PC-3 (cell line): Measurements from ENCODE around the gene CCL21. TPM values are rescaled to one million over a fixed set of nuclear protein-coding genes. Genes with fewer than 3 reads are reported as not detected.

Experiments used
- ATAC-seq: fragments of 200-7000 bp; cut with Tn5 transposase; 2 replicates; pipeline ENCODE4 v1.9.1; 2020; ENCODE audit warnings: mild to moderate bottlenecking, moderate library complexity
- BruUV-seq: library from RNA; stranded (reverse); fragments of 400-500 nt; replicated peaks from 2 replicates; lab custom pipeline; 2021; lab: Mats Ljungman, UMichigan
- CTCF ChIA-PET: fragments of 300-600 bp; sonication (Branson Sonifier 250); formaldehyde crosslinking; loops from one replicate; lab custom pipeline; 2022; ENCODE audit warnings: antibody characterized with exemption; lab: Charles Lee
- POLR2A ChIA-PET: fragments of 300-600 bp; sonication (Branson Sonifier 250); formaldehyde crosslinking; loops from one replicate; lab custom pipeline; 2022; ENCODE audit warnings: antibody characterized with exemption; ENCODE audit not compliant: unreplicated experiment; lab: Charles Lee
- DNase-seq: peaks from one replicate; pipeline ENCODE4 v3.0.0-alpha.2; 2015
- H2AFZ ChIP-seq: fragments of 300-600 bp; sonication (generic); 2 replicates; pipeline ENCODE4 v1.6.0; 2016; ENCODE audit warnings: antibody characterized with exemption, low read length
- H3F3A ChIP-seq: fragments of 300-600 bp; sonication (generic); one replicate; pipeline ENCODE4 v1.6.0; 2017; ENCODE audit warnings: antibody characterized with exemption, low read length, control low read depth, mild to moderate bottlenecking; ENCODE audit not compliant: unreplicated experiment
- H3K27ac ChIP-seq: fragments of 300-600 bp; sonication (generic); 2 replicates; pipeline ENCODE4 v1.5.1; 2016; ENCODE audit warnings: mild to moderate bottlenecking, low read length
- H3K27me3 ChIP-seq: fragments of 300-600 bp; sonication (generic); 2 replicates; pipeline ENCODE4 v1.6.1; 2016; ENCODE audit warnings: low read length, mixed read lengths
- H3K36me3 ChIP-seq: fragments of 300-600 bp; sonication (generic); 2 replicates; pipeline ENCODE4 v1.6.1; 2016; ENCODE audit warnings: low read depth, mixed run types, low read length, mixed read lengths
- H3K4me1 ChIP-seq: fragments of 300-600 bp; sonication (generic); 2 replicates; pipeline ENCODE4 v1.5.1; 2016; ENCODE audit warnings: low read length; ENCODE audit not compliant: insufficient read depth
- H3K4me2 ChIP-seq: fragments of 300-600 bp; sonication (generic); 2 replicates; pipeline ENCODE4 v1.6.0; 2016; ENCODE audit warnings: low read length
- H3K4me3 ChIP-seq: fragments of 300-600 bp; sonication (generic); 2 replicates; pipeline ENCODE4 v1.5.1; 2016; ENCODE audit warnings: mild to moderate bottlenecking, low read length, mixed read lengths
- H3K79me2 ChIP-seq: fragments of 300-600 bp; sonication (generic); 2 replicates; pipeline ENCODE4 v1.6.1; 2017; ENCODE audit warnings: low read length, mixed read lengths
- H3K9ac ChIP-seq: fragments of 300-600 bp; sonication (generic); 2 replicates; pipeline ENCODE4 v1.6.0; 2016; ENCODE audit warnings: mild to moderate bottlenecking, low read length
- H3K9me2 ChIP-seq: fragments of 300-600 bp; sonication (generic); replicated peaks from 2 replicates; pipeline ENCODE4 v1.6.1; 2016; ENCODE audit warnings: mixed run types, low read length, mixed read lengths
- H3K9me3 ChIP-seq: fragments of 300-600 bp; sonication (generic); 2 replicates; pipeline ENCODE4 v1.6.1; 2016; ENCODE audit warnings: low read length, mixed read lengths
- H4K20me1 ChIP-seq: fragments of 300-600 bp; sonication (generic); 2 replicates; pipeline ENCODE4 v1.6.1; 2016; ENCODE audit warnings: low read length, mixed read lengths
- CTCF ChIP-seq: fragments of 300-600 bp; sonication (generic); conservative IDR thresholded peaks from 2 replicates; pipeline ENCODE4 v1.5.1; 2017; ENCODE audit warnings: antibody characterized with exemption, low read depth, mild to moderate bottlenecking, low read length
- EZH2 ChIP-seq: fragments of 300-600 bp; sonication (generic); IDR thresholded peaks from one replicate; pipeline ENCODE4 v1.6.1; 2017; ENCODE audit warnings: antibody characterized with exemption, mild to moderate bottlenecking, low read length; ENCODE audit not compliant: unreplicated experiment
- EZH2phosphoT487 ChIP-seq: fragments of 300-600 bp; sonication (generic); IDR thresholded peaks from 2 replicates; pipeline ENCODE4 v1.6.1; 2018; ENCODE audit warnings: mild to moderate bottlenecking, antibody characterized with exemption, low read length, borderline replicate concordance
- intact Hi-C: fragments of 100-400 bp; cut with micrococcal nuclease; formaldehyde crosslinking; loops from 2 replicates; pipeline ENCODE4 v1.9.0; 2023
- total RNA-seq: library from RNA; depleted of rRNA; stranded (reverse); fragments of >200 nt; gene quantifications from 2 replicates; pipeline ENCODE4 v1.2.3, GENCODE V29; 2014

The CCL21 gene
- total RNA-seq, 1 experiment from 2014 or later = not detected

GRCh38 chr9:34675048-34675714 is 34.8 kb downstream of the CCL21 start:
- DNase-seq = peak; percentile 72
- Histone ChIP-seq H2AFZ (no peak overlapping the region), H3K9me3 (no peaks in the 10 kb centered on the region), H3K27me3 (no peaks in the 10 kb centered on the region), H3K27ac (no peak overlapping the region), H3K9ac (no peak overlapping the region), H3K9me2 (no peaks in the 10 kb centered on the region), H3K4me1 (no peaks in the 10 kb centered on the region), H3K36me3 (no peaks in the 10 kb centered on the region), H3K4me3 (no peak overlapping the region), H4K20me1 (no peaks in the 10 kb centered on the region), H3F3A (no peaks in the 10 kb centered on the region), H3K4me2 (no peak overlapping the region), H3K79me2 (no peaks in the 10 kb centered on the region)
- ChIA-PET POLR2A (no interaction called here), CTCF (no interaction called here)
- BruUV-seq = no TSS peak
- peak; percentile 85 for ATAC-seq
- TF ChIP-seq EZH2 = no peak
- no peak for TF ChIP-seq EZH2phosphoT487
- TF ChIP-seq CTCF = peak; percentile 85
- intact Hi-C loops = loop anchor here (1.0 kb wide), 1 partner anchor 27 kb away; no protein-coding TSS in a partner anchor

- no TSS peak for BruUV-seq
- no peaks in the 10 kb centered on the region for H3K27me3 ChIP-seq
- H3K79me2 ChIP-seq = no peaks in the 10 kb centered on the region
- no peaks in the 10 kb centered on the region for H3K9me2 ChIP-seq
- H2AFZ ChIP-seq = no peak overlapping the region
- H3F3A ChIP-seq = no peaks in the 10 kb centered on the region
- H3K4me2 ChIP-seq = no peak overlapping the region
- intact Hi-C loops = no loop called here
- H3K27ac ChIP-seq = no peak overlapping the region
- H3K9ac ChIP-seq = no peak overlapping the region
- POLR2A ChIA-PET = no interaction called here
- ATAC-seq = no peak
- H4K20me1 ChIP-seq = no peaks in the 10 kb centered on the region
- H3K9me3 ChIP-seq = no peaks in the 10 kb centered on the region
- TF ChIP-seq EZH2phosphoT487 = no peak
- no peak for TF ChIP-seq EZH2
- TF ChIP-seq CTCF = no peak
- CTCF ChIA-PET = no interaction called here
- no peaks in the 10 kb centered on the region for H3K36me3 ChIP-seq
- no peaks in the 10 kb centered on the region for H3K4me1 ChIP-seq
- no peak overlapping the region for H3K4me3 ChIP-seq
- no peak for DNase-seq
These were observed 35.5 kb downstream of the CCL21 start for GRCh38 chr9:34674440-34674839.

- CTCF ChIA-PET = no interaction called here
- ATAC-seq = no peak
- Histone ChIP-seq H3K27ac (no peak overlapping the region), H3K27me3 (no peaks in the 10 kb centered on the region), H3K9ac (no peak overlapping the region), H4K20me1 (no peaks in the 10 kb centered on the region), H3K4me2 (no peak overlapping the region), H3K4me3 (no peak overlapping the region), H3K4me1 (peaks cover under 1% of the 10 kb centered on the region; the same call in 1 of the 2 replicates), H3F3A (no peaks in the 10 kb centered on the region), H3K36me3 (no peaks in the 10 kb centered on the region), H2AFZ (no peak overlapping the region), H3K9me2 (no peaks in the 10 kb centered on the region), H3K9me3 (no peaks in the 10 kb centered on the region), H3K79me2 (no peaks in the 10 kb centered on the region)
- BruUV-seq = no TSS peak
- no peak for DNase-seq
- TF ChIP-seq EZH2 = no peak
- no peak for TF ChIP-seq CTCF
- no peak for TF ChIP-seq EZH2phosphoT487
- POLR2A ChIA-PET = interaction anchor here (0.6 kb wide), 1 partner anchor 51 kb away, joined by 3 read pairs; the partner anchor contains the start of gene DCTN3
- intact Hi-C loops = no loop called here
These were observed 38.6 kb downstream of the CCL21 start for GRCh38 chr9:34671307-34671706.
